CD4-positive, alpha-beta memory T cell (primary cell): ENCODE measurements around the gene RBM28. TPM values are rescaled to one million over a fixed set of nuclear protein-coding genes. Genes with fewer than 3 reads are reported as not detected.
A peak's percentile ranks its signal among the peaks of the same experiment; 100 is the strongest.
"Not testable (repeated sequence)": the region's sequence is repeated elsewhere in the genome, so short reads cannot be mapped to it uniquely, and the experiment has no call there.

Experiments used
- CTCF ChIA-PET: fragments of 350-600 bp; sonication (Branson Sonifier 250); formaldehyde crosslinking; loops from one replicate; lab custom pipeline; 2021; ENCODE audit warnings: inconsistent platforms; ENCODE audit not compliant: partially characterized antibody; lab: Charles Lee
- POLR2A ChIA-PET: fragments of 350-600 bp; sonication (Branson Sonifier 250); formaldehyde crosslinking; loops from one replicate; lab custom pipeline; 2021; ENCODE audit not compliant: partially characterized antibody; lab: Charles Lee
- DNase-seq, 5 donors: peaks; one replicate each; pipeline versions ENCODE4 v3.0.0 to v3.0.0-alpha.2; 2020 to 2022; ENCODE audit warnings: mixed read lengths in 1 of 5
- H3K27ac ChIP-seq: one replicate; pipeline ENCODE4 v1.7.0; 2013; ENCODE audit warnings: low read depth, low read length
- H3K27me3 ChIP-seq: 2 replicates; pipeline ENCODE4 v1.7.0; 2013; ENCODE audit warnings: mild to moderate bottlenecking, low read length, moderate library complexity; ENCODE audit not compliant: insufficient read depth
- H3K36me3 ChIP-seq: 2 replicates; pipeline ENCODE4 v1.7.0; 2013; ENCODE audit warnings: mild to moderate bottlenecking, low read length, moderate library complexity; ENCODE audit not compliant: insufficient read depth
- H3K4me1 ChIP-seq: 2 replicates; pipeline ENCODE4 v1.7.0; 2013; ENCODE audit warnings: mild to moderate bottlenecking, low read length, moderate library complexity; ENCODE audit not compliant: insufficient read depth
- H3K4me3 ChIP-seq, 2 donors: one replicate each; pipeline ENCODE4 v1.7.0; 2013; ENCODE audit warnings: low read length in 2 of 2, mild to moderate bottlenecking in 1 of 2
- H3K9me3 ChIP-seq, 2 donors: one replicate each; pipeline ENCODE4 v1.7.0; 2013; ENCODE audit warnings: low read length in 2 of 2, control low read depth in 1 of 2; ENCODE audit not compliant: control insufficient read depth in 1 of 2
- H3K27ac Mint-ChIP-seq, 7 donors: one replicate each; pipeline ENCODE4 v1.8.0; 2020 to 2021; ENCODE audit warnings: mixed read lengths in 7 of 7, mild to moderate bottlenecking in 6 of 7, inconsistent platforms in 3 of 7, moderate library complexity in 3 of 7
- H3K27me3 Mint-ChIP-seq, 2 donors: one replicate each; pipeline ENCODE4 v1.8.0; 2020 to 2021; ENCODE audit warnings: mixed read lengths in 2 of 2
- H3K36me3 Mint-ChIP-seq, 2 donors: one replicate each; pipeline ENCODE4 v1.8.0; 2020 to 2021; ENCODE audit warnings: mixed read lengths in 2 of 2, inconsistent platforms in 1 of 2, mild to moderate bottlenecking in 1 of 2
- H3K4me1 Mint-ChIP-seq, 4 donors: one replicate each; pipeline ENCODE4 v1.8.0; 2020 to 2021; ENCODE audit warnings: mixed read lengths in 4 of 4, mild to moderate bottlenecking in 1 of 4
- H3K4me3 Mint-ChIP-seq, 8 donors: one replicate each; pipeline ENCODE4 v1.8.0; 2020 to 2021; ENCODE audit warnings: mixed read lengths in 8 of 8, mild to moderate bottlenecking in 7 of 8, moderate library complexity in 6 of 8, inconsistent platforms in 3 of 8
- H3K9me3 Mint-ChIP-seq, 8 donors: one replicate each; pipeline ENCODE4 v1.8.0; 2020 to 2021; ENCODE audit warnings: mixed read lengths in 8 of 8, mild to moderate bottlenecking in 5 of 8, inconsistent platforms in 3 of 8, moderate library complexity in 1 of 8
- intact Hi-C: fragments of 100-400 bp; cut with micrococcal nuclease; formaldehyde crosslinking; loops from one replicate; pipeline ENCODE4 v1.15.1; 2023
- polyA plus RNA-seq, 2 donors: library from polyadenylated mRNA; unstranded; fragments of 300-500 nt; fragmentation: Illumina TruSeq; gene quantifications; one replicate each; pipeline ENCODE4 v1.2.3, GENCODE V29; 2021
- total RNA-seq, 2 experiments: library from RNA; stranded (reverse); gene quantifications; one replicate each; pipeline ENCODE4 v1.2.3, GENCODE V29; 2021

RBM28 gene
- total and polyA plus RNA-seq, 4 experiments from 2014 or later, result 2.4 to 48.3 (median 26.6) TPM

DNA sequence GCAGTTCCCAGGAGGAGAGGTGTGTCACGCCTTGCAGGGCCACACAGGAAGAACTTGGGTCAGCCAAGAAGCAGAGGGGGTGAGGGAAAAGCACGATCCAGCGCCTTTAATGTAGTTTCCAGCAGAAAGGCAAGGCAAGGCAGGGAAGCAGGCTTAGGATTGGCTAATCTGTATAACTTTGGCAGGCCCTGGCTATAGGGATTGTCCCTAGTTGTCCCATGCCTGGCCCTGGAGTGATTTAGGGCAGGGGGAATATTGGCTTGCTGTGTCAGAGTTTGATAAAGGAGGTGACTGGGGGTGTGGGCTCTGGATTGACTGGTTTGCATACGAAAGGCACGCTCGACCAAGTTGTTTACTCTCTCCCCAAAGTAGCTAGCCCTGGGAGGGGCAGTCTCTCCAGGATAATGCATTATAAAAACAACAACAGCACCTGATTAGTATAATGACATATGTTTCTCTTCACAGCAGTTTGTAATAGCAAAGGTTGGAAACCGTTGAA is 44.5 kb downstream of the RBM28 start:
- H3K4me3 Mint-ChIP-seq, result no peak overlapping the region
- Histone ChIP-seq H3K4me3 (no peak overlapping the region), H3K27me3 (no peaks in the 10 kb centered on the region), H3K36me3 (no peaks in the 10 kb centered on the region), H3K4me1 (no peaks in the 10 kb centered on the region), H3K27ac (no peak overlapping the region), H3K9me3 (no peaks in the 10 kb centered on the region)
- no peaks in the 10 kb centered on the region for H3K27me3 Mint-ChIP-seq
- H3K36me3 Mint-ChIP-seq, result peaks cover 5 to 16% of the 10 kb centered on the region in 2 donors
- H3K4me1 Mint-ChIP-seq, result no peaks in the 10 kb centered on the region
- no peak overlapping the region for H3K27ac Mint-ChIP-seq
- peaks cover 0 to 2% (median 0%) of the 10 kb centered on the region in 8 donors for H3K9me3 Mint-ChIP-seq
- POLR2A ChIA-PET, result no interaction called here
- intact Hi-C loops, result no loop called here
- CTCF ChIA-PET, result no interaction called here
- no peak for DNase-seq

DNA sequence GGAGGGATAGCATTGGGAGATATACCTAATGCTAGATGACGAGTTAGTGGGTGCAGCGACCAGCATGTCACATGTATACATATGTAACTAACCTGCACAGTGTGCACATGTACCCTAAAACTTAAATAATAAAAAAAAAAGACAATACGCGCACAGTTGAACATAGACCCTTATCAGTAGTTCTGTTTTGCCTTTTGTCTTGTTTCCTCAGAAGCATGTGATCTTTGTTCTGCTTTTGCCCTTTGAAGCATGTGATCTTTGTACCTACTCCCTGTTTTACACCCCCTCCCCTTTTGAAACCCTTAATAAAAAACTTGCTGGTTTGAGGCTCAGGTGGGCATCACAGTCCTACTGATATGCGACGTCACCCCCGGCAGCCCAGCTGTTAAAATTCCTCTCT is 45.7 kb downstream of the RBM28 start:
- H3K4me1 Mint-ChIP-seq, H3K4me1 ChIP-seq, H3K27me3 ChIP-seq, intact Hi-C loops, H3K9me3 ChIP-seq, H3K27me3 Mint-ChIP-seq, CTCF ChIA-PET, H3K36me3 ChIP-seq, H3K27ac ChIP-seq, H3K27ac Mint-ChIP-seq, H3K9me3 Mint-ChIP-seq, POLR2A ChIA-PET, H3K4me3 Mint-ChIP-seq, H3K36me3 Mint-ChIP-seq, DNase-seq, H3K4me3 ChIP-seq: not testable (repeated sequence)

DNA sequence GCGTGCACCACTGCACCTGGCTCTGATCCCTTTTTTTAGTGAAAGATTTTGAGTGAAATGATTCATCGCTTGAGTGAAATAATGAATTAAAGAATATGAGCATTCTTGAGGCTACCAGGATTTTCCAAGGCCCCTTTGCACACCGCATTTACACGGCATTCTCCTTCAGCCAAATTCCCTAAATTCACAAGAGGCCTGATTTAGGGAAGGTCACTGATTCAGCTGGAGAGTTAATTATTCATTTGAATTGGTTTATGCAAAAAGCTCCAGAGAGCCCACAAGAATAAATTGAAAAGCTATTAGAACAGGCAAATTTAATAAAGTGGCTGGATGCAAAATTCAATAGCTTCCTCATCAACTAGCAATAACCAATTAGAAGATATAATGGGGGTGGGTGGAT is 56.2 kb downstream of the RBM28 start:
- Histone ChIP-seq H3K4me3 (no peak overlapping the region), H3K27me3 (no peaks in the 10 kb centered on the region), H3K9me3 (no peaks in the 10 kb centered on the region), H3K36me3 (no peaks in the 10 kb centered on the region), H3K4me1 (no peaks in the 10 kb centered on the region), H3K27ac (no peak overlapping the region)
- POLR2A ChIA-PET, result no interaction called here
- Mint-ChIP-seq H3K36me3 (peaks cover 16 to 44% of the 10 kb centered on the region in 2 donors), H3K27me3 (no peaks in the 10 kb centered on the region), H3K9me3 (peaks cover 0 to 8% (median 4%) of the 10 kb centered on the region in 8 donors), H3K4me3 (no peak overlapping the region), H3K27ac (no peak overlapping the region), H3K4me1 (no peaks in the 10 kb centered on the region)
- CTCF ChIA-PET, result no interaction called here
- no peak for DNase-seq
- intact Hi-C loops, result no loop called here

DNA sequence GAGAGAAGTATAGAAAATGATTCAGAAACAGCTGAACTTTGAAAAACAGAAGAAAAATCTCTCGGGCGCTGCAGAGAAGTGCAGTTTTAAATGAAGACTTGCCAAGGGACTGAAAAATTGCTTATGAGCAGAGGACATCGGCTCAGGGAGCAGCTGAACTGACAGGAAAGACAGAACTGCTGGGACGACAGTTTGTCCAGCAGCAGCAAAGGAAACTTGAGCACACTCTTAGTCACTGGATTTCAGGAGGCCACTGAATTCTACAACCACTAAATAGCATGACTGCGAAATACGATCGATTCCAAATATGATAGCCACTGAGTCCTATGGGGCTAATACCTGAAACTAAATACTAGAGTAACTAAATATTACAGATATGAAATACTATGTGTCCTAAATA is 59.6 kb downstream of the RBM28 start:
- Histone ChIP-seq H3K4me1 (no peaks in the 10 kb centered on the region), H3K27ac (no peak overlapping the region), H3K9me3 (peaks cover 0 to 4% of the 10 kb centered on the region in 2 donors), H3K27me3 (no peaks in the 10 kb centered on the region), H3K4me3 (no peak overlapping the region), H3K36me3 (no peaks in the 10 kb centered on the region)
- ChIA-PET POLR2A (no interaction called here), CTCF (no interaction called here)
- Mint-ChIP-seq H3K4me1 (no peaks in the 10 kb centered on the region), H3K4me3 (no peak overlapping the region), H3K36me3 (peaks cover 18 to 44% of the 10 kb centered on the region in 2 donors), H3K9me3 (peaks cover 5 to 31% (median 13%) of the 10 kb centered on the region in 8 donors), H3K27ac (no peak overlapping the region), H3K27me3 (no peaks in the 10 kb centered on the region)
- intact Hi-C loops, result no loop called here
- no peak for DNase-seq

DNA sequence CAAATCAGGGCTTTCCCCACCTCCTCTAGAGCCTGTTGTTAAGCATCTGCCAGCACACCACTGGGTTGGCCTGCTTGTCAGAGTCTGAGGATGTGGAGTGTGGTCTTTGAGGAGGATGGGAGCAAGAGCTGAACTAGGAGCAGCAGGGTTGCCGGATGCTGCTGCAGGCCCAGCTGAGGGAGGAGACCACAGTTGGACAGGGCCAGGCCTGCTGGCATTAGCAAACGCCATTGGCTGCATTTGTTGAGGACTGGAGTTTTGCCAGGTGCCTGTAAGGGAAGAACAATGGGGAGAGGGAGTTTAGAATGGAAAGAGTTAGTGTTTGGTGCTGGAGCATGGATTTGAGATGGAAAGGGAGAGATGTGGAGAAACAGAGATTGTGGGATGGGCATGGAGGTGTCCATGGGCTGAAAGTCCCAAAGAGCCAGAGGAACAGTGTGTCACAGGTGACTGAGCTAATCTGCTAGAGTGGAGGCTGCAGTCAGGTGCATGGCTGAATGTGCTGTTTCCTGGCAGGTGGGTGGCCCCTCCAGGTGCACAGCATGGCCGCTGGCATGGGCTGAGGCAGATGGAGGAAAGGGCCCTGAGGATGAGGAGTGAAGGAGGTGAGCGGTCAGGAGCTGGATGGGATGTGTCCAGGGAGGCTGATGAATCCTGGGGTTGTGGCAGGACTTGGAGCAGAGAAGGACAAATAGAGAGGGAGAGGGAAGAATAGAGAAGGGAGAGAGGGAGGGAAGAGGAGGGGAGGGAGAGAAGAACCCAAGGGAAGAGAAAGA is 61.9 kb downstream of the RBM28 start:
- no peak for DNase-seq
- Mint-ChIP-seq H3K36me3 (peaks cover 13 to 36% of the 10 kb centered on the region in 2 donors), H3K9me3 (peaks cover 5 to 38% (median 20%) of the 10 kb centered on the region in 8 donors), H3K4me3 (no peak overlapping the region), H3K27me3 (no peaks in the 10 kb centered on the region), H3K27ac (no peak overlapping the region), H3K4me1 (no peaks in the 10 kb centered on the region)
- peaks cover 0 to 4% of the 10 kb centered on the region in 2 donors for H3K9me3 ChIP-seq
- no peaks in the 10 kb centered on the region for H3K4me1 ChIP-seq
- CTCF ChIA-PET, result no interaction called here
- no peak overlapping the region for H3K27ac ChIP-seq
- no peaks in the 10 kb centered on the region for H3K27me3 ChIP-seq
- POLR2A ChIA-PET, result no interaction called here
- intact Hi-C loops, result no loop called here
- H3K4me3 ChIP-seq, result no peak overlapping the region
- no peaks in the 10 kb centered on the region for H3K36me3 ChIP-seq

DNA sequence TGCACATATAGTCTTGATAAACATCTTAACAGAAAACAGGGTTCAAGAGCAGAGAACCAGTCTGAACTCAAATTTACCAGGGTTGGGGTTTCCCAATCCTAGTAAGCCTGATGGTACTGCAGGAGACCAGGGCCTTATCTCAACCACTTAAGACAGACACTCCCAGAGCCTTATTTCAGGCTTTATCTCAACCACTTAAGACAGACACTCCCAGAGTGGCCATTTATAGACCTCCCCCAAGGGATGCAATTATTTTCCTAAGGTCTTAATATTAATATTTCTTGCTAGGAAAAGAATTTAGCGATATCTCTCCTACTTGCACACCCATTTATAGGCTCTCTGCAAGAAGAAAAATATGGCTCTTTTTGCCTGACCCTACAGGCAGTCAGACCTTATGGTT is 63.3 kb downstream of the RBM28 start:
- intact Hi-C loops, result not testable (repeated sequence)

DNA sequence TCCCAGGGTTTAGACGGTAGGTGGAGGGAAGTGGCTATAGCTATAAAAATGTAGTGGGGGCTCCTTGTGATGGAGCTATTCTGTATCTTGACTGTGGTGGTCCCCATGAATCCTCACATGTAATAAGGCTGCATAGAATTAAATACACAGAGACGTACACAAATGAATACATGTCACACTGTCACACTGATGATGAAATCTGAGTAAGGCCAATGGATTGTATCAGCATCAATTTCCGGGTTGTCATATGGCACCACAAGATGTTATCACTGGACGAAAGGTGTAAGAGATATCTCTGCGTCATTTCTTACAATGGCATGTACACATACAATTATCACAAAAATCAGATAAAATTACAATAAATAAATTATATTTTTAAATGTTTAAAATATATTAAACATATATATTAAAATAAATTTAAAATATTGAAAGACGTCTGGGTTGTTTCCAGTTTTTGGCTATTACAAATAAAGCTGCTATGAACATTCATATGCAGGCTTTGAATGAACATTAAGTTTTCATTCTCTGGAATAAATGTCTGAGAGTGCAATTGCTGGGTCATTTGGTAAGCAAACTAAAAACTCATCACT is 64.5 kb downstream of the RBM28 start:
- Mint-ChIP-seq H3K36me3 (peaks cover 10 to 26% of the 10 kb centered on the region in 2 donors), H3K4me3 (no peak overlapping the region), H3K27ac (peak overlapping the region in 1 of 7 donors; percentile 7), H3K27me3 (peaks cover 0 to 1% of the 10 kb centered on the region in 2 donors), H3K4me1 (no peaks in the 10 kb centered on the region), H3K9me3 (peaks cover 5 to 38% (median 20%) of the 10 kb centered on the region in 8 donors)
- Histone ChIP-seq H3K27ac (no peak overlapping the region), H3K9me3 (peaks cover 0 to 4% of the 10 kb centered on the region in 2 donors), H3K36me3 (no peaks in the 10 kb centered on the region), H3K4me1 (no peaks in the 10 kb centered on the region), H3K4me3 (no peak overlapping the region), H3K27me3 (no peaks in the 10 kb centered on the region)
- POLR2A ChIA-PET, result no interaction called here
- intact Hi-C loops, result no loop called here
- DNase-seq, result no peak
- CTCF ChIA-PET, result no interaction called here

More for the DNA sequence above, 63.3 kb downstream of the RBM28 start:
- POLR2A ChIA-PET, H3K27me3 Mint-ChIP-seq, H3K36me3 ChIP-seq, H3K27ac ChIP-seq, H3K4me3 Mint-ChIP-seq, DNase-seq, H3K4me1 Mint-ChIP-seq, CTCF ChIA-PET, H3K27ac Mint-ChIP-seq, H3K4me1 ChIP-seq, H3K4me3 ChIP-seq, H3K27me3 ChIP-seq, H3K9me3 ChIP-seq: not testable (repeated sequence)
- H3K36me3 Mint-ChIP-seq, result peaks cover 12 to 31% of the 10 kb centered on the region in 2 donors
- H3K9me3 Mint-ChIP-seq, result peaks cover 5 to 38% (median 20%) of the 10 kb centered on the region in 8 donors
